Immature natural killer cell (primary cell): ENCODE data around the gene ZNF441. TPM values are rescaled to one million over a fixed set of nuclear protein-coding genes. Genes with fewer than 3 reads are reported as not detected.

Experiments
- DNase-seq, 3 donors: peaks; one replicate each; pipeline ENCODE4 v3.0.0; 2022; ENCODE audit warnings: mixed read lengths in 1 of 3
- H3K27ac Mint-ChIP-seq, 6 donors: one replicate each; pipeline ENCODE4 v1.8.0; 2020; ENCODE audit warnings: mixed read lengths in 6 of 6, mild to moderate bottlenecking in 5 of 6, inconsistent platforms in 4 of 6, moderate library complexity in 3 of 6
- H3K27me3 Mint-ChIP-seq, 3 donors: one replicate each; pipeline ENCODE4 v1.8.0; 2020 to 2021; ENCODE audit warnings: low read depth in 3 of 3, mild to moderate bottlenecking in 3 of 3, mixed read lengths in 3 of 3, moderate library complexity in 3 of 3, inconsistent platforms in 1 of 3
- H3K36me3 Mint-ChIP-seq, 3 donors: one replicate each; pipeline ENCODE4 v1.8.0; 2020; ENCODE audit warnings: mixed read lengths in 3 of 3, inconsistent platforms in 2 of 3, mild to moderate bottlenecking in 2 of 3
- H3K4me1 Mint-ChIP-seq, 2 donors: one replicate each; pipeline ENCODE4 v1.8.0; 2020; ENCODE audit warnings: inconsistent platforms in 2 of 2, mild to moderate bottlenecking in 2 of 2, mixed read lengths in 2 of 2, moderate library complexity in 1 of 2
- H3K4me3 Mint-ChIP-seq, 5 donors: one replicate each; pipeline ENCODE4 v1.8.0; 2020; ENCODE audit warnings: mild to moderate bottlenecking in 5 of 5, mixed read lengths in 5 of 5, inconsistent platforms in 3 of 5, moderate library complexity in 3 of 5
- H3K9me3 Mint-ChIP-seq, 6 donors: one replicate each; pipeline ENCODE4 v1.8.0; 2020; ENCODE audit warnings: mild to moderate bottlenecking in 6 of 6, mixed read lengths in 6 of 6, inconsistent platforms in 4 of 6, moderate library complexity in 3 of 6
- polyA plus RNA-seq, 3 donors: library from polyadenylated mRNA; unstranded; fragments of 300-500 nt; fragmentation: Illumina TruSeq; gene quantifications; one replicate each; pipeline ENCODE4 v1.2.3, GENCODE V29; 2021

Gene ZNF441
- polyA plus RNA-seq, 3 donors from 2014 or later = 0.14 to 7.9 (median 5.2) TPM

DNA sequence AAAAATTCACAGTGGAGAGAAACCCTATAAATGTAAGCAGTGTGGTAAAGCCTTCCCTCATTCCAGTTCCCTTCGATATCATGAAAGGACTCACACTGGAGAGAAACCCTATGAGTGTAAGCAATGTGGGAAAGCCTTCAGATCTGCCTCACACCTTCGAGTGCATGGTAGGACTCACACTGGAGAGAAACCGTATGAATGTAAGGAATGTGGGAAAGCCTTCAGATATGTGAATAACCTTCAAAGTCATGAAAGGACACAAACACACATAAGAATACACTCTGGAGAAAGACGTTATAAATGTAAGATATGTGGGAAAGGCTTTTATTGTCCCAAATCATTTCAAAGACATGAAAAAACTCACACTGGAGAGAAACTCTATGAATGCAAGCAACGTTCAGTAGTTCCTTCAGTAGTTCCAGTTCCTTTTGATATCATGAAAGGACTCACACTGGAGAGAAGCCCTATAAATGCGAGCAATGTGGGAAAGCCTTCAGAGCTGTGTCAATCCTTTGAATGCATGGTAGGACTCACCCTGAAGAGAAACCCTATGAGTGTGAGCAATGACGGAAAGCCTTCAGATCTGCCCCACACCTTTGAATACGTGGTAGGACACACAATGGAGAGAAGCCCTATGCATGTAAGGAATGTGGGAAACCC lies 65.6 kb downstream of the ZNF441 start:
- Mint-ChIP-seq H3K36me3 (peaks cover 52 to 70% (median 62%) of the 10 kb centered on the region in 3 donors), H3K4me3 (no peak overlapping the region), H3K27me3 (peaks cover 0 to 2% (median 1%) of the 10 kb centered on the region in 3 donors), H3K4me1 (peaks cover 0 to 4% of the 10 kb centered on the region in 2 donors), H3K9me3 (peaks cover 27 to 79% (median 43%) of the 10 kb centered on the region in 6 donors), H3K27ac (no peak overlapping the region)
- DNase-seq = no peak

DNA sequence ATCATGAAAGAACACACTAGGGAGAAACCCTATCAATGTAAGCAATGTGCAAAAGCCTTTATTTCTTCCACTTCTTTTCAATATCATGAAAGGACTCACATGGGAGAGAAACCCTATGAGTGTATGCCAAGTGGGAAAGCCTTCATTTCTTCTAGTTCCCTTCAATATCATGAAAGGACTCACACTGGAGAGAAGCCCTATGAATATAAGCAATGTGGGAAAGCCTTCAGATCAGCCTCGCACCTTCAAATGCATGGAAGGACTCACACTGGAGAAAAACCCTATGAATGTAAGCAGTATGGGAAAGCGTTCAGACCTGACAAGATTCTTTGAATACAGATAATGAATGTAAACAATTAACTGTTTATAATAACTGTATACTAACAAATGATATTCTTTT lies 66.7 kb downstream of the ZNF441 start:
- H3K9me3 Mint-ChIP-seq = peaks cover 25 to 68% (median 42%) of the 10 kb centered on the region in 6 donors
- H3K4me1 Mint-ChIP-seq = no peaks in the 10 kb centered on the region

More for the DNA sequence above, 66.7 kb downstream of the ZNF441 start:
- no peak for DNase-seq
- Mint-ChIP-seq H3K36me3 (peaks cover 47 to 62% (median 52%) of the 10 kb centered on the region in 3 donors), H3K27me3 (peaks cover 0 to 2% (median 1%) of the 10 kb centered on the region in 3 donors), H3K4me3 (no peak overlapping the region), H3K27ac (no peak overlapping the region)

Other genes starting within 250 kb of the ZNF441 start
- 10 to 100 TPM; 25.6 to 29.4 (median 26.2) TPM for gene ECSIT, start 237.9 kb upstream of the ZNF441 start, polyA plus RNA-seq
- not detected for gene CNN1, start 228.1 kb upstream of the ZNF441 start, polyA plus RNA-seq
- 100 to 1,000 TPM in 1 of 3 donors, 10 to 100 TPM in 2; 88.4 to 102 (median 98.3) TPM for gene ELOF1, start 207.8 kb upstream of the ZNF441 start, polyA plus RNA-seq
- gene ACP5, start 189.4 kb upstream of the ZNF441 start, polyA plus RNA-seq = 10 to 100 TPM; 10.9 to 14.0 (median 13.9) TPM
- gene ZNF627, start 169.5 kb upstream of the ZNF441 start, polyA plus RNA-seq = 1 to 10 TPM; 6.1 to 9.6 (median 6.9) TPM
- gene ZNF823, start 28.1 kb upstream of the ZNF441 start, polyA plus RNA-seq = 1 to 10 TPM; 1.7 to 5.0 (median 2.4) TPM
- 1 to 10 TPM in 1 of 3 donors, not detected in 2; 1.1 TPM for gene ZNF491, start 31.5 kb downstream of the ZNF441 start, polyA plus RNA-seq
- gene ZNF440, start 47.3 kb downstream of the ZNF441 start, polyA plus RNA-seq = 1 to 10 TPM in 2 of 3 donors, under 1 TPM in 1; 0.34 to 4.5 (median 2.4) TPM
- 1 to 10 TPM in 2 of 3 donors, not detected in 1; 2.0 to 2.7 TPM for gene ZNF439, start 81.7 kb downstream of the ZNF441 start, polyA plus RNA-seq
- gene ZNF69, start 120.8 kb downstream of the ZNF441 start, polyA plus RNA-seq = 1 to 10 TPM in 2 of 3 donors, not detected in 1; 2.4 to 3.3 TPM
- 1 to 10 TPM; 1.3 to 3.0 (median 2.4) TPM for gene ZNF700, start 158.1 kb downstream of the ZNF441 start, polyA plus RNA-seq
- gene ZNF763, start 198.0 kb downstream of the ZNF441 start, polyA plus RNA-seq = 1 to 10 TPM in 2 of 3 donors, under 1 TPM in 1; 0.91 to 5.3 (median 2.9) TPM